Natural killer cell (primary cell): Measurements from ENCODE around the gene FUCA2. TPM values are rescaled to one million over a fixed set of nuclear protein-coding genes. Genes with fewer than 3 reads are reported as not detected.
"Not testable (repeated sequence)": the region's sequence is repeated elsewhere in the genome, so short reads cannot be mapped to it uniquely, and the experiment has no call there.

Source experiments
- ATAC-seq, 3 donors: fragments of 150-1000 bp in 2 of 3; fragments of 200-7000 bp in 1 of 3; cut with Tn5 transposase; 1 replicate in 1 of 3; 2 replicates in 2 of 3; pipeline ENCODE4 v1.10.0; 2021; ENCODE audit warnings: mild to moderate bottlenecking in 2 of 3, moderate library complexity in 2 of 3
- DNase-seq, 2 donors: peaks; one replicate each; pipeline versions ENCODE4 v3.0.0 to v3.0.0-alpha.2; 2013 to 2021; ENCODE audit warnings: mixed read lengths in 1 of 2
- H3K27ac ChIP-seq: one replicate; pipeline ENCODE4 v1.5.1; 2013; ENCODE audit warnings: mild to moderate bottlenecking, low read length
- H3K27me3 ChIP-seq: one replicate; pipeline ENCODE4 v1.6.1; 2013; ENCODE audit warnings: low read length; ENCODE audit not compliant: control insufficient read depth, insufficient read depth
- H3K36me3 ChIP-seq: one replicate; pipeline ENCODE4 v1.6.1; 2013; ENCODE audit warnings: low read length; ENCODE audit not compliant: control insufficient read depth, insufficient read depth
- H3K4me1 ChIP-seq: one replicate; pipeline ENCODE4 v1.6.1; 2013; ENCODE audit warnings: low read length; ENCODE audit not compliant: control insufficient read depth, insufficient read depth
- H3K4me3 ChIP-seq: one replicate; pipeline ENCODE4 v1.5.1; 2013; ENCODE audit warnings: low read length
- H3K9me3 ChIP-seq: one replicate; pipeline ENCODE4 v1.6.1; 2013; ENCODE audit warnings: low read length; ENCODE audit not compliant: control insufficient read depth, insufficient read depth
- H3K27ac Mint-ChIP-seq, 2 donors: one replicate each; pipeline ENCODE4 v1.8.0; 2022; ENCODE audit warnings: mild to moderate bottlenecking in 2 of 2, mixed read lengths in 2 of 2, moderate library complexity in 1 of 2
- H3K27me3 Mint-ChIP-seq, 2 donors: one replicate each; pipeline ENCODE4 v1.8.0; 2022; ENCODE audit warnings: low read depth in 2 of 2, mixed read lengths in 2 of 2
- H3K36me3 Mint-ChIP-seq: one replicate; pipeline ENCODE4 v1.8.0; 2022; ENCODE audit warnings: mixed read lengths
- H3K4me1 Mint-ChIP-seq, 2 donors: one replicate each; pipeline ENCODE4 v1.8.0; 2022; ENCODE audit warnings: mixed read lengths in 2 of 2
- H3K4me3 Mint-ChIP-seq: one replicate; pipeline ENCODE4 v1.8.0; 2022; ENCODE audit warnings: mild to moderate bottlenecking, moderate library complexity, mixed read lengths
- H3K9me3 Mint-ChIP-seq, 2 donors: one replicate each; pipeline ENCODE4 v1.8.0; 2022; ENCODE audit warnings: mixed read lengths in 2 of 2
- CTCF ChIP-seq: fragments of 200-600 bp; IDR thresholded peaks from one replicate; pipeline ENCODE4 v1.8.0; 2022; ENCODE audit warnings: antibody characterized with exemption
- WGBS: methylation state at CpG from one replicate; pipeline ENCODE4 v1.1.7; 2013; ENCODE audit warnings: missing lambda C conversion rate; ENCODE audit not compliant: insufficient coverage; 5-methylcytosine and 5-hydroxymethylcytosine counted together
- intact Hi-C: fragments of 100-400 bp; cut with micrococcal nuclease; formaldehyde crosslinking; loops from one replicate; pipeline ENCODE4 v1.14.2; 2022
- total RNA-seq, 4 donors: library from RNA; stranded (reverse); fragments of 120-200 nt in 1 of 4; gene quantifications; one replicate each; pipeline versions ENCODE4 v1.2.3 to v1.2.4, GENCODE V29; 2013 to 2022

The FUCA2 gene
- total RNA-seq, 3 donors from 2014 or later (not counting 1 experiment from before 2014, with no cell fraction given): 10.5 to 15.5 (median 13.0) TPM

- no peak overlapping the region for H3K27ac Mint-ChIP-seq
Measured at GRCh38 chr6:143515766-143516355, 4.3 kb upstream of the FUCA2 start.

GRCh38 chr6:143515061-143515760, 3.7 kb upstream of the FUCA2 start:
- 93% methylated on average over 11 of the region's 12 CpGs for WGBS
- no peaks in the 10 kb centered on the region for H3K9me3 ChIP-seq
- DNase-seq (no peak), ATAC-seq (no peak)
- peaks cover 16% of the 10 kb centered on the region for H3K4me1 ChIP-seq
- H3K27ac Mint-ChIP-seq: no peak overlapping the region
- intact Hi-C loops: loop anchor here (10.0 kb wide), 1 partner anchor 500 kb away; no protein-coding TSS in a partner anchor
- no peaks in the 10 kb centered on the region for H3K27me3 ChIP-seq
- H3K4me1 Mint-ChIP-seq: peaks cover 8 to 27% of the 10 kb centered on the region in 2 donors
- peaks cover 5 to 9% of the 10 kb centered on the region in 2 donors for H3K27me3 Mint-ChIP-seq
- H3K4me3 ChIP-seq: no peak overlapping the region
- no peaks in the 10 kb centered on the region for H3K9me3 Mint-ChIP-seq
- H3K27ac ChIP-seq: no peak overlapping the region
- H3K36me3 ChIP-seq: no peaks in the 10 kb centered on the region
- H3K4me3 Mint-ChIP-seq: no peak overlapping the region
- TF ChIP-seq CTCF: no peak
- no peaks in the 10 kb centered on the region for H3K36me3 Mint-ChIP-seq

More at GRCh38 chr6:143515766-143516355, 4.3 kb upstream of the FUCA2 start:
- H3K27me3 Mint-ChIP-seq: peaks cover 5 to 9% of the 10 kb centered on the region in 2 donors
- no peaks in the 10 kb centered on the region for H3K9me3 Mint-ChIP-seq
- peaks cover 5 to 22% of the 10 kb centered on the region in 2 donors for H3K4me1 Mint-ChIP-seq
- no peak for TF ChIP-seq CTCF
- intact Hi-C loops: loop anchor here (10.0 kb wide), 1 partner anchor 499 kb away; no protein-coding TSS in a partner anchor
- DNase-seq (no peak), ATAC-seq (no peak)
- Histone ChIP-seq H3K9me3 (no peaks in the 10 kb centered on the region), H3K27me3 (no peaks in the 10 kb centered on the region), H3K4me3 (no peak overlapping the region), H3K36me3 (no peaks in the 10 kb centered on the region), H3K4me1 (peaks cover 10% of the 10 kb centered on the region), H3K27ac (no peak overlapping the region)
- WGBS: 93% methylated on average over 6 of the region's 7 CpGs
- no peaks in the 10 kb centered on the region for H3K36me3 Mint-ChIP-seq
- no peak overlapping the region for H3K4me3 Mint-ChIP-seq

- Mint-ChIP-seq H3K4me1 (peaks cover 14 to 40% of the 10 kb centered on the region in 2 donors), H3K36me3 (no peaks in the 10 kb centered on the region), H3K27me3 (peaks cover 5 to 9% of the 10 kb centered on the region in 2 donors), H3K27ac (peak overlapping the region in 1 of 2 donors; percentile 63), H3K4me3 (peak overlapping the region; percentile 65), H3K9me3 (no peaks in the 10 kb centered on the region)
- peaks cover 17% of the 10 kb centered on the region for H3K4me1 ChIP-seq
- 84% methylated on average over 4 of the region's 4 CpGs for WGBS
- H3K27me3 ChIP-seq: no peaks in the 10 kb centered on the region
- no peaks in the 10 kb centered on the region for H3K36me3 ChIP-seq
- intact Hi-C loops: loop anchor here (10.0 kb wide), 1 partner anchor 501 kb away; no protein-coding TSS in a partner anchor
- H3K4me3 ChIP-seq: no peak overlapping the region
- no peak for TF ChIP-seq CTCF
- DNase-seq: peak in 1 of 2 donors; percentile 69
- no peak for ATAC-seq
- H3K27ac ChIP-seq: no peak overlapping the region
- H3K9me3 ChIP-seq: no peaks in the 10 kb centered on the region
Measured at GRCh38 chr6:143513410-143513809, 1.9 kb upstream of the FUCA2 start.

GRCh38 chr6:143510326-143510725, 1.2 kb downstream of the FUCA2 start:
- H3K4me1 Mint-ChIP-seq: peaks cover 14 to 34% of the 10 kb centered on the region in 2 donors
- not testable (repeated sequence) for H3K27me3 Mint-ChIP-seq, ATAC-seq, H3K27ac ChIP-seq, H3K27me3 ChIP-seq, H3K4me3 ChIP-seq, H3K9me3 Mint-ChIP-seq, H3K9me3 ChIP-seq, DNase-seq
- 98% methylated on average over 11 of the region's 13 CpGs for WGBS
- peak overlapping the region in 1 of 2 donors; percentile 96 for H3K27ac Mint-ChIP-seq
- Histone ChIP-seq H3K36me3 (peaks cover 18% of the 10 kb centered on the region), H3K4me1 (peaks cover 17% of the 10 kb centered on the region)
- H3K4me3 Mint-ChIP-seq: peak overlapping the region; percentile 97
- intact Hi-C loops: loop anchor here (10.0 kb wide), 1 partner anchor 504 kb away; no protein-coding TSS in a partner anchor
- peaks cover 18% of the 10 kb centered on the region for H3K36me3 Mint-ChIP-seq
